ENCODE results near the gene CXADR. TPM values are rescaled to one million over a fixed set of nuclear protein-coding genes. Genes with fewer than 3 reads are reported as not detected.

CXADR gene
- total RNA-seq, 4 donors from 2014 or later: 4.6 to 136 (median 87.7) TPM

DNA sequence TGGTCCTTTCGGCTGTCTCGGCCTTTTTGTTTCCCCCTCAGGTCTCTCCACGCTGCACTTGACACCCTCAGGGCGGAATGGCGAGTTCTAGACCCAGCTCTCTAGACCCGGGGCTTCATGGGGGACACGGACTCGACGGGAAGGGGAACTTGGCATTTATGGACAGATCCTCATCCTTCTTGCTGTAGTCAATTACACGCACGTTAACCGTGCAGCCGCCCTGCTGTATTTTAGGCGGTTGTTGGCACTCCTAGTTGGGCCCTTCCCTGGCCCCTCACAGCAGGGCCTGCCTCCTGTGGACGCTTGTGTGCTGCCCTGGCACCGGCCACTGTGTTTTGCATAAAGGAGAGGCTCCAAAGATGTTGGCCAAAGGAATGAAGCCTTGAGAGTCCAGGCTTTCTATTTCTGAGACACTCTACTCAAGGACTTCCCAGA is 100.4 kb downstream of the CXADR start:
- Histone ChIP-seq H3K27ac (peak overlapping the region; percentile 91 to 94 (median 92)), H3K27me3 (no peaks in the 10 kb centered on the region), H3K9me3 (no peaks in the 10 kb centered on the region), H3K4me3 (peak overlapping the region; percentile 76 to 95 (median 91)), H3K4me1 (peaks cover 7 to 35% (median 16%) of the 10 kb centered on the region in 4 donors), H3K36me3 (no peaks in the 10 kb centered on the region)
- intact Hi-C loops (cut with DNase I; ENCODE audit: low total_unique reads): no loop called here
- in situ Hi-C loops (cut with MboI; ENCODE audit: low pct_ligation_motif_present in 1 of 4, low pct_unique_long_range_greater_than_20kb in 1 of 4, low sequenced_read_pairs in 3 of 4): no loop called here
- peak; percentile 34 for DNase-seq
- TF ChIP-seq POLR2A (IDR thresholded peaks at IDR 0.05) (no peak), EP300 (IDR thresholded peaks at IDR 0.05; ENCODE audit: low read depth) (no peak), POLR2AphosphoS5 (IDR thresholded peaks at IDR 0.05) (no peak)
- TF ChIP-seq, protein P1, sequence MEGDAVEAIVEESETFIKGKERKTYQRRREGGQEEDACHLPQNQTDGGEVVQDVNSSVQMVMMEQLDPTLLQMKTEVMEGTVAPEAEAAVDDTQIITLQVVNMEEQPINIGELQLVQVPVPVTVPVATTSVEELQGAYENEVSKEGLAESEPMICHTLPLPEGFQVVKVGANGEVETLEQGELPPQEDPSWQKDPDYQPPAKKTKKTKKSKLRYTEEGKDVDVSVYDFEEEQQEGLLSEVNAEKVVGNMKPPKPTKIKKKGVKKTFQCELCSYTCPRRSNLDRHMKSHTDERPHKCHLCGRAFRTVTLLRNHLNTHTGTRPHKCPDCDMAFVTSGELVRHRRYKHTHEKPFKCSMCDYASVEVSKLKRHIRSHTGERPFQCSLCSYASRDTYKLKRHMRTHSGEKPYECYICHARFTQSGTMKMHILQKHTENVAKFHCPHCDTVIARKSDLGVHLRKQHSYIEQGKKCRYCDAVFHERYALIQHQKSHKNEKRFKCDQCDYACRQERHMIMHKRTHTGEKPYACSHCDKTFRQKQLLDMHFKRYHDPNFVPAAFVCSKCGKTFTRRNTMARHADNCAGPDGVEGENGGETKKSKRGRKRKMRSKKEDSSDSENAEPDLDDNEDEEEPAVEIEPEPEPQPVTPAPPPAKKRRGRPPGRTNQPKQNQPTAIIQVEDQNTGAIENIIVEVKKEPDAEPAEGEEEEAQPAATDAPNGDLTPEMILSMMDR (IDR thresholded peaks at IDR 0.05): no peak
- WGBS, 2 donors (ENCODE audit: low coverage in 1 of 2): 45 to 47% methylated on average over 2 to 16 of the region's 16 CpGs

DNA sequence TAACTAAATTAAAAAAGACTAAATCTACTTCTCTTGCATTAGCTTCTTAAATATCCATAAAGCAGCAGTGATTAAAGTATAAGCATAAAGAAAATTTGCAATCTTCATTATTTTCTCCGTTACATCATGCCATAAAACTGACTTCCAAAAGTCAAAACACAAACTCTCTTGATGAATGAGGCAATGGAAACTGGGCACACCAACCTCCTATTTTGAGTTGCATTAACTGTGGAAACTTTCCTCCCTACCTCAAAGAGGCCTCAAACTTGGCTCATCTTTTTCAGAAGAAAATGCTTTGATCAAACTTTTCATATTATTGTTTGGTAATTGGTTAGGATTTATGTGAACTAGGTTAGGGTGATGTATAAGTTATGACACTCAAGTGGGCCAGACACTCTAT is 104.0 kb downstream of the CXADR start:
- H3K4me3 ChIP-seq: no peak overlapping the region
- DNase-seq: no peak
- no peak overlapping the region for H3K27ac ChIP-seq
- no peaks in the 10 kb centered on the region for H3K36me3 ChIP-seq
- WGBS, 2 donors (ENCODE audit: low coverage in 1 of 2): 85 to 90% methylated on average over 1 of the region's 1 CpG
- TF ChIP-seq EP300 (IDR thresholded peaks at IDR 0.05; ENCODE audit: low read depth) (no peak), POLR2AphosphoS5 (IDR thresholded peaks at IDR 0.05) (no peak), POLR2A (IDR thresholded peaks at IDR 0.05) (no peak)
- TF ChIP-seq, protein P1 (IDR thresholded peaks at IDR 0.05): no peak
- intact Hi-C loops (cut with DNase I; ENCODE audit: low total_unique reads): no loop called here
- H3K4me1 ChIP-seq: peaks cover 0 to 8% (median 0%) of the 10 kb centered on the region in 4 donors
- H3K27me3 ChIP-seq: no peaks in the 10 kb centered on the region
- no peaks in the 10 kb centered on the region for H3K9me3 ChIP-seq
- in situ Hi-C loops (cut with MboI; ENCODE audit: low pct_ligation_motif_present in 1 of 4, low pct_unique_long_range_greater_than_20kb in 1 of 4, low sequenced_read_pairs in 3 of 4): no loop called here

DNA sequence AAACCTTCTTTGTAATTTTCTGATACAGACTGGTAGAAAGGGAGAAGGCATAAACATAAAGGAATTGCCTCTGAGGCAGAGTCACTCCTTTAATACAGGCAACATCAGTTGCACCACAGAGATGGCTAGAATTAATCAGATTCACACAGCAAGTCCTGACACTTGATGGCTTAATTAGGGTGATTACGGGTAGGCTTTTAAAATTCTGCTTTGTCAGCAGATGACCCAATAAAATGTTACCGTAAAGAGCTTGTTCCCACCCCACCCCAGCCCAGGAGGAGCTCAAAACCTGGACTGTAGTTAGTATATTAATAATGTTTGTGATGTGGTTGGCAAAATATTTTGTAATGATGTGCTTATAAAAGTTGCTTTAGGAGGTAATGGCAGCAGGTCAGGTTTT is 109.2 kb downstream of the CXADR start:
- H3K9me3 ChIP-seq: no peaks in the 10 kb centered on the region
- intact Hi-C loops (cut with DNase I; ENCODE audit: low total_unique reads): no loop called here
- WGBS, 2 donors (ENCODE audit: low coverage in 1 of 2): 15 to 45% methylated on average over 2 of the region's 2 CpGs
- no peaks in the 10 kb centered on the region for H3K4me1 ChIP-seq
- H3K27me3 ChIP-seq: no peaks in the 10 kb centered on the region
- no peak overlapping the region for H3K27ac ChIP-seq
- no peak overlapping the region for H3K4me3 ChIP-seq
- in situ Hi-C loops (cut with MboI; ENCODE audit: low pct_ligation_motif_present in 1 of 4, low pct_unique_long_range_greater_than_20kb in 1 of 4, low sequenced_read_pairs in 3 of 4): no loop called here
- no peaks in the 10 kb centered on the region for H3K36me3 ChIP-seq
- DNase-seq: no peak
- TF ChIP-seq POLR2AphosphoS5 (IDR thresholded peaks at IDR 0.05) (no peak), POLR2A (IDR thresholded peaks at IDR 0.05) (no peak)
- TF ChIP-seq, protein P1 (IDR thresholded peaks at IDR 0.05): no peak

DNA sequence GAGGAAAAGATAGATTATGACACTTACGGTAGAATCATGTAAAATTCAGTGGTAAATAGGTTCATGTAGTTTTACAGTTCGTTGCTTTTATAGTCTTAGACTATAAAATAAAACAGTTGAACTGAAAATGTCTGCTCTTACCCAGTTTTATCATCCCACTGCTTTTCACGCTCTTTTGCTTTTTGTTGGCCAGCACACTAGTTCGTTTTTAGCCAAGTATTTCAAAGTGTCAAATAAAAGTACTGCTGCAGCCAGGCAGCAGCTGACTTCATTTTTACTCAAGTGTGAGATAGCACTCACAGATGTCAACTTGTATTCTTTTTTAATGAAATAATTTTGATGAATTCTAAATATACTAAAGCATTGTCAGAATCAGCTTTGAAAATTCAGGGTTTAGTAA is 118.4 kb downstream of the CXADR start:
- in situ Hi-C loops (cut with MboI; ENCODE audit: low pct_ligation_motif_present in 1 of 4, low pct_unique_long_range_greater_than_20kb in 1 of 4, low sequenced_read_pairs in 3 of 4): no loop called here

More for the DNA sequence above, 118.4 kb downstream of the CXADR start:
- Histone ChIP-seq H3K4me3 (no peak overlapping the region), H3K36me3 (no peaks in the 10 kb centered on the region), H3K27ac (no peak overlapping the region), H3K9me3 (no peaks in the 10 kb centered on the region), H3K27me3 (no peaks in the 10 kb centered on the region), H3K4me1 (no peaks in the 10 kb centered on the region)
- intact Hi-C loops (cut with DNase I; ENCODE audit: low total_unique reads): no loop called here
- TF ChIP-seq POLR2AphosphoS5 (IDR thresholded peaks at IDR 0.05) (no peak), POLR2A (IDR thresholded peaks at IDR 0.05) (no peak), EP300 (IDR thresholded peaks at IDR 0.05; ENCODE audit: low read depth) (no peak)
- TF ChIP-seq, protein P1 (IDR thresholded peaks at IDR 0.05): no peak
- WGBS, 2 donors (ENCODE audit: low coverage in 1 of 2): 48 to 54% methylated on average over 4 of the region's 4 CpGs
- no peak for DNase-seq
